Loucy (cell line): ENCODE results near the gene TIPIN.
A peak's percentile ranks its signal among the peaks of the same experiment; 100 is the strongest.

Experiments used
- H2AFZ ChIP-seq: fragments of 200-600 bp; sonication (generic); 2 replicates; pipeline ENCODE4 v1.6.0; 2016; ENCODE audit warnings: antibody characterized with exemption, mild to moderate bottlenecking, low read length, moderate library complexity
- H3F3A ChIP-seq: fragments of 200-600 bp; 2 replicates; pipeline ENCODE4 v1.6.0; 2016; ENCODE audit warnings: antibody characterized with exemption, low read depth, mild to moderate bottlenecking
- H3K27me3 ChIP-seq: fragments of 200-600 bp; sonication (generic); 2 replicates; pipeline ENCODE4 v1.6.1; 2014; ENCODE audit warnings: low read length, mild to moderate bottlenecking; ENCODE audit not compliant: insufficient read depth, poor library complexity, severe bottlenecking
- H3K36me3 ChIP-seq: fragments of 200-600 bp; sonication (generic); 2 replicates; pipeline ENCODE4 v1.6.1; 2016; ENCODE audit warnings: low read length; ENCODE audit not compliant: insufficient read depth
- H3K4me1 ChIP-seq: fragments of 200-600 bp; sonication (generic); 2 replicates; pipeline ENCODE4 v1.5.1; 2014; ENCODE audit warnings: low read length, mild to moderate bottlenecking; ENCODE audit not compliant: insufficient read depth, poor library complexity, severe bottlenecking
- H3K4me2 ChIP-seq: fragments of 200-600 bp; sonication (generic); 2 replicates; pipeline ENCODE4 v1.6.0; 2014; ENCODE audit warnings: antibody characterized with exemption, low read length, low read depth, mild to moderate bottlenecking; ENCODE audit not compliant: poor library complexity, severe bottlenecking
- H3K4me3 ChIP-seq: fragments of 200-600 bp; sonication (generic); 2 replicates; pipeline ENCODE4 v1.5.1; 2014; ENCODE audit warnings: low read length, mild to moderate bottlenecking, mixed read lengths; ENCODE audit not compliant: poor library complexity, severe bottlenecking
- H3K79me2 ChIP-seq: fragments of 200-600 bp; sonication (generic); 2 replicates; pipeline ENCODE4 v1.6.1; 2014; ENCODE audit warnings: low read length; ENCODE audit not compliant: insufficient read depth
- H3K9ac ChIP-seq: fragments of 200-600 bp; sonication (generic); 2 replicates; pipeline ENCODE4 v1.6.0; 2014; ENCODE audit warnings: mild to moderate bottlenecking, low read depth, low read length, moderate library complexity; ENCODE audit not compliant: poor library complexity, severe bottlenecking
- H3K9me2 ChIP-seq: fragments of 200-600 bp; sonication (generic); replicated peaks from 2 replicates; pipeline ENCODE4 v1.6.1; 2016; ENCODE audit warnings: low read depth, low read length, mixed read lengths
- H3K9me3 ChIP-seq: fragments of 200-600 bp; sonication (generic); 2 replicates; pipeline ENCODE4 v1.6.1; 2014; ENCODE audit warnings: mild to moderate bottlenecking, antibody characterized with exemption, low read length, low read depth; ENCODE audit not compliant: insufficient read depth
- H4K20me1 ChIP-seq: fragments of 200-600 bp; sonication (generic); 2 replicates; pipeline ENCODE4 v1.6.0; 2014; ENCODE audit warnings: antibody characterized with exemption, low read length, mild to moderate bottlenecking; ENCODE audit not compliant: insufficient read depth, poor library complexity, severe bottlenecking
- EZH2phosphoT487 ChIP-seq: fragments of 200-600 bp; IDR thresholded peaks from 2 replicates; pipeline ENCODE4 v1.6.1; 2018; ENCODE audit warnings: antibody characterized with exemption, mild to moderate bottlenecking, moderate library complexity, borderline replicate concordance
- TF ChIP-seq, protein P1 (sequence below): fragments of 200-600 bp; sonication (generic); conservative IDR thresholded peaks from 2 replicates; pipeline ENCODE4 v1.5.1; 2014; ENCODE audit warnings: mild to moderate bottlenecking, antibody characterized with exemption, low read length

The TIPIN gene

DNA sequence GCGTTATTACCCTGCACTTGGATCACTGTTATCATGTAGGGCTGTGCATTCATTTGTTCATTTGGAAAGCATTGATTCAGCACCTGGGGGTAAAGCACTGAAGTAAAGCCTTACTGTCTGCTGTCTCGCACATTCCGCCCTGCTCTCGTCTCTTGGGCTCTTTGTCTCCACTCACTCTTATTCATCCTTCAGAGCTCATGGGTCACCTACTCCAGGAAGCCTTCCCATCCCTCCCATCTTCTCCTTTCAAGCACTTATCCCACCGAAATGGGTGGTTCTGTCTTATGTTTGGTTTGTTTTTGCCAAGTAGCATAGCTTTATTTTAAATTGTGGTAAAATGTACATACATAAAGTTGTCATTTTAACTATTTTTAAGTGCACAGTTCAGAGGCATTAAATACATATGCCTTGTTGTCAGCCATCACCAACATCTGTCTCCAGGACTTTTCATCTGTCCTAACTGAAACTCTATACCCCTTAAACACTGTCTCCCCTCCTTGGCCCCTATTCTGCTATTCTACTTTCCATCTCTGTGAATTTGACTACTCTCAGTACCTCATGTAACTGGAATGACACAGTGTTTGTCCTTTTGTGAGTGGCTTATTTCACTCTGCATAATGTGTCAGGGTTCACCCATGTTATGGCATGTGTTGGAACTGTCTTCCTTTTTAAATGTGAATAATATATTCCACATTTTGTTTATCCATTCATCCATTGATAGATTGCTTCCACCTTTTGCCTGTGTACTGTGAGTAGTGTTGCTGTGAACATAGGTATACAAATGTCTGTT, 53.8 kb downstream of the TIPIN start:
- Histone ChIP-seq H3K4me3 (no peak overlapping the region), H3K4me1 (no peaks in the 10 kb centered on the region), H3K9me3 (no peaks in the 10 kb centered on the region), H3K36me3 (peaks cover 8% of the 10 kb centered on the region; the same call in 1 of the 2 replicates), H3F3A (no peaks in the 10 kb centered on the region), H3K27me3 (no peaks in the 10 kb centered on the region), H3K9me2 (no peaks in the 10 kb centered on the region), H2AFZ (no peak overlapping the region), H3K79me2 (peaks cover 8% of the 10 kb centered on the region; the same call in 1 of the 2 replicates), H3K4me2 (no peak overlapping the region), H3K9ac (no peak overlapping the region), H4K20me1 (no peaks in the 10 kb centered on the region)
- no peak for TF ChIP-seq EZH2phosphoT487
- TF ChIP-seq, protein P1, sequence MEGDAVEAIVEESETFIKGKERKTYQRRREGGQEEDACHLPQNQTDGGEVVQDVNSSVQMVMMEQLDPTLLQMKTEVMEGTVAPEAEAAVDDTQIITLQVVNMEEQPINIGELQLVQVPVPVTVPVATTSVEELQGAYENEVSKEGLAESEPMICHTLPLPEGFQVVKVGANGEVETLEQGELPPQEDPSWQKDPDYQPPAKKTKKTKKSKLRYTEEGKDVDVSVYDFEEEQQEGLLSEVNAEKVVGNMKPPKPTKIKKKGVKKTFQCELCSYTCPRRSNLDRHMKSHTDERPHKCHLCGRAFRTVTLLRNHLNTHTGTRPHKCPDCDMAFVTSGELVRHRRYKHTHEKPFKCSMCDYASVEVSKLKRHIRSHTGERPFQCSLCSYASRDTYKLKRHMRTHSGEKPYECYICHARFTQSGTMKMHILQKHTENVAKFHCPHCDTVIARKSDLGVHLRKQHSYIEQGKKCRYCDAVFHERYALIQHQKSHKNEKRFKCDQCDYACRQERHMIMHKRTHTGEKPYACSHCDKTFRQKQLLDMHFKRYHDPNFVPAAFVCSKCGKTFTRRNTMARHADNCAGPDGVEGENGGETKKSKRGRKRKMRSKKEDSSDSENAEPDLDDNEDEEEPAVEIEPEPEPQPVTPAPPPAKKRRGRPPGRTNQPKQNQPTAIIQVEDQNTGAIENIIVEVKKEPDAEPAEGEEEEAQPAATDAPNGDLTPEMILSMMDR = no peak

DNA sequence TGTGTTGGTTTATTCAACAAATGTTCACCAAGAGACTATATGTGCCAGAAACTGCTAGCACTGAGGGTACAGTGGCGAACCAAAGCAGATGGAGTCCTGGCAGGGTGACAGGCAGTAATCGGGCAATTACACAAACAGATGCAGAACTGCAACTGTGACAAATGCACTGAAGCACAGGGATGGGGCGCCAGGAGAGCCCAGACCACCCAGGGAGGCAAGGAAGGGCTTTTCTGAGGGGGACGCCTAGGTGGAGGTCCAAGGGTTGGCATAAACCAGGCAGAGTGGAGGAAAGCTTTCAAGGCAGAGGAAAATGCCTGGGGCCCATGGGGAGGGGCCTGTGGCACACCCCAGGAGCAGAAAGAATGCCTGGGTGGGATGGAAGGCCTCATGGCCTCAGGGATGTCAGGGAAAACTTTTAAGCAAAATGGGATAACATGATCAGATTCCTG, 57.7 kb downstream of the TIPIN start:
- H3K79me2 ChIP-seq = peaks cover 46% of the 10 kb centered on the region
- H3K9ac ChIP-seq = no peak overlapping the region
- no peaks in the 10 kb centered on the region for H3K9me3 ChIP-seq
- no peak overlapping the region for H3K4me3 ChIP-seq
- H3F3A ChIP-seq = peaks cover 5% of the 10 kb centered on the region; the same call in 1 of the 2 replicates
- no peak overlapping the region for H3K4me2 ChIP-seq
- H2AFZ ChIP-seq = no peak overlapping the region
- H3K4me1 ChIP-seq = peaks cover 31% of the 10 kb centered on the region
- H3K27me3 ChIP-seq = no peaks in the 10 kb centered on the region
- H4K20me1 ChIP-seq = peaks cover 14% of the 10 kb centered on the region
- H3K9me2 ChIP-seq = no peaks in the 10 kb centered on the region
- no peak for TF ChIP-seq EZH2phosphoT487
- TF ChIP-seq, protein P1 = no peak
- H3K36me3 ChIP-seq = peaks cover 4% of the 10 kb centered on the region; the same call in 1 of the 2 replicates

DNA sequence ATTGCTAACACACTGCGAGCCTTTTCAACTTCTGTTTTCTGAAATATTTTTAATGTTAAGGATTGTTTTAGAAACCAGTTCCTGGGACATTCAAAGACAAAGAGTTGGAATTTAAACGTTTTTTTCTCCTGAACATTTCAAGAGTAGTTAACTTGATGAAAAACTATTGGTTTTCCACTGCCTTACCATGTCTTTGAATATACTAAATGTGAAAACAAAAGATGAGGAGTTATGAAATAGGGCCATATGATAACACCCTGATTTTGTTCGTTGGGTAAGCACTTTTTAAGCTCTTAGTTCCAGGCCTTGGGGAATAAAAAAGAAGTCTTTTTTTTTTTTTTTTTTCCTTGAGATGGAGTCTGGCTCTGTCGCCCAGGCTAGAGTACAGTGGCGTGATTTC, 60.3 kb downstream of the TIPIN start:
- TF ChIP-seq EZH2phosphoT487 = no peak
- TF ChIP-seq, protein P1 = no peak
- peak overlapping the region; percentile 98 for H3K9ac ChIP-seq
- H3K36me3 ChIP-seq = peaks cover 4% of the 10 kb centered on the region; the same call in 1 of the 2 replicates
- H3K79me2 ChIP-seq = peaks cover 59% of the 10 kb centered on the region
- no peaks in the 10 kb centered on the region for H3K27me3 ChIP-seq
- peaks cover 14% of the 10 kb centered on the region for H4K20me1 ChIP-seq
- no peaks in the 10 kb centered on the region for H3K9me3 ChIP-seq
- H3K4me1 ChIP-seq = peaks cover 46% of the 10 kb centered on the region
- H3K9me2 ChIP-seq = no peaks in the 10 kb centered on the region
- H2AFZ ChIP-seq = no peak overlapping the region
- H3K4me3 ChIP-seq = peak overlapping the region; percentile 97
- peak overlapping the region; percentile 97 for H3K4me2 ChIP-seq
- peaks cover 5% of the 10 kb centered on the region; the same call in 1 of the 2 replicates for H3F3A ChIP-seq
